Activated gamma-delta T cell treated with anti-CD3 and anti-CD28 coated beads, Interleukin-2, amount 50 U/mL, for 16 hours (primary cell): ENCODE measurements around the gene SELP.
"Not testable (repeated sequence)": the region's sequence is repeated elsewhere in the genome, so short reads cannot be mapped to it uniquely, and the experiment has no call there.

Experiments
- DNase-seq: peaks from one replicate; pipeline ENCODE4 v3.0.0-alpha.2; 2020; ENCODE audit warnings: low read depth

Gene SELP

GRCh38 chr1:169630006-169630405 lies at the start of gene SELP:
TSS of gene SELP (minus strand) at chr1:169630124. CDS start at chr1:169630074, 50 bp downstream.
- DNase-seq = no peak

GRCh38 chr1:169679692-169680091 lies 49.8 kb upstream of the SELP start:
- DNase-seq = no peak

GRCh38 chr1:169676001-169676400 lies 46.1 kb upstream of the SELP start:
- no peak for DNase-seq

- DNase-seq = no peak
Measured at GRCh38 chr1:169670836-169671235, 40.9 kb upstream of the SELP start.

- DNase-seq = not testable (repeated sequence)
Measured at GRCh38 chr1:169670244-169670643, 40.3 kb upstream of the SELP start.

- not testable (repeated sequence) for DNase-seq
Measured at GRCh38 chr1:169667699-169668596, 38.0 kb upstream of the SELP start.

- not testable (repeated sequence) for DNase-seq
Measured at GRCh38 chr1:169667227-169667639, 37.3 kb upstream of the SELP start.

GRCh38 chr1:169662680-169663079 lies 32.8 kb upstream of the SELP start:
- DNase-seq = not testable (repeated sequence)

- DNase-seq = not testable (repeated sequence)
Measured at GRCh38 chr1:169661066-169661465, 31.1 kb upstream of the SELP start.

- not testable (repeated sequence) for DNase-seq
Measured at GRCh38 chr1:169658777-169659176, 28.9 kb upstream of the SELP start.

- DNase-seq = no peak
Measured at GRCh38 chr1:169653873-169654272, 23.9 kb upstream of the SELP start.

- no peak for DNase-seq
Measured at GRCh38 chr1:169651035-169651434, 21.1 kb upstream of the SELP start.

- no peak for DNase-seq
Measured at GRCh38 chr1:169650551-169650950, 20.6 kb upstream of the SELP start.

- DNase-seq = no peak
Measured at GRCh38 chr1:169648709-169649108, 18.8 kb upstream of the SELP start.

GRCh38 chr1:169648187-169648586 lies 18.3 kb upstream of the SELP start:
- no peak for DNase-seq

GRCh38 chr1:169647512-169647911 lies 17.6 kb upstream of the SELP start:
- no peak for DNase-seq

GRCh38 chr1:169644297-169644696 lies 14.4 kb upstream of the SELP start:
- no peak for DNase-seq

- DNase-seq = no peak
Measured at GRCh38 chr1:169634877-169635276, 5.0 kb upstream of the SELP start.

- DNase-seq = no peak
Measured at GRCh38 chr1:169634145-169634544, 4.2 kb upstream of the SELP start.

GRCh38 chr1:169631249-169631648 lies 1.3 kb upstream of the SELP start:
- DNase-seq = no peak

- no peak for DNase-seq
Measured at GRCh38 chr1:169624912-169625311, 5.0 kb downstream of the SELP start.

GRCh38 chr1:169624122-169624521 lies 5.8 kb downstream of the SELP start:
- no peak for DNase-seq

- no peak for DNase-seq
Measured at GRCh38 chr1:169623132-169623926, 6.6 kb downstream of the SELP start.
